Keratinocyte (primary cell): ENCODE results near the gene BTF3L4. TPM values are rescaled to one million over a fixed set of nuclear protein-coding genes. Genes with fewer than 3 reads are reported as not detected.

Source experiments
- DNase-seq: peaks from one replicate; pipeline ENCODE4 v3.0.0-alpha.2; 2011; ENCODE audit warnings: low read depth, missing footprints, low spot score
- FAIRE-seq: peaks from 2 replicates; lab custom pipeline; 2011; peaks lifted over from hg19 to GRCh38; lab: Jason Lieb, UNC
- H2AFZ ChIP-seq: 2 replicates; pipeline ENCODE4 v1.6.0; 2012; ENCODE audit warnings: low read length, control low read depth, inconsistent platforms; ENCODE audit not compliant: control insufficient read depth
- H3K27ac ChIP-seq: 2 replicates; pipeline ENCODE4 v1.5.1; 2011; ENCODE audit warnings: low read length; ENCODE audit not compliant: control insufficient read depth, insufficient read depth
- H3K27me3 ChIP-seq: 3 replicates; pipeline ENCODE4 v1.6.0; 2011; ENCODE audit warnings: low read length; ENCODE audit not compliant: control insufficient read depth, insufficient read depth; ENCODE audit errors: extremely low read depth
- H3K36me3 ChIP-seq, 2 experiments: 2 replicates in 1 of 2; 3 replicates in 1 of 2; pipeline ENCODE4 v1.5.1; 2011; ENCODE audit warnings: low read length in 2 of 2, mild to moderate bottlenecking in 1 of 2; ENCODE audit not compliant: control insufficient read depth in 2 of 2, insufficient read depth in 2 of 2; ENCODE audit errors: extremely low read depth in 1 of 2
- H3K4me1 ChIP-seq: 3 replicates; pipeline ENCODE4 v1.5.1; 2011; ENCODE audit warnings: low read length; ENCODE audit not compliant: control insufficient read depth, insufficient read depth; ENCODE audit errors: extremely low read depth
- H3K4me2 ChIP-seq: 3 replicates; pipeline ENCODE4 v1.6.0; 2011; ENCODE audit warnings: low read depth, low read length; ENCODE audit not compliant: control insufficient read depth, insufficient read depth; ENCODE audit errors: extremely low read depth
- H3K4me3 ChIP-seq, 3 experiments: fragments of 200-600 bp in 1 of 3; sonication (generic) in 1 of 3; 2 replicates in 2 of 3; 3 replicates in 1 of 3; pipeline ENCODE4 v1.5.1; 2011 to 2016; ENCODE audit warnings: low read length in 3 of 3, mild to moderate bottlenecking in 3 of 3, control low read depth in 2 of 3, inconsistent platforms in 1 of 3, low read depth in 1 of 3, mixed read lengths in 1 of 3, mixed run types in 1 of 3, moderate library complexity in 1 of 3; ENCODE audit not compliant: control insufficient read depth in 2 of 3, insufficient read depth in 2 of 3; ENCODE audit errors: extremely low read depth in 1 of 3
- H3K79me2 ChIP-seq: 2 replicates; pipeline ENCODE4 v1.6.0; 2012; ENCODE audit warnings: low read length; ENCODE audit not compliant: control insufficient read depth, insufficient read depth
- H3K9ac ChIP-seq: 3 replicates; pipeline ENCODE4 v1.6.0; 2011; ENCODE audit warnings: low read length; ENCODE audit not compliant: control insufficient read depth, insufficient read depth; ENCODE audit errors: extremely low read depth
- H3K9me1 ChIP-seq: 3 replicates; pipeline ENCODE4 v1.6.0; 2011; ENCODE audit warnings: low read length; ENCODE audit not compliant: control insufficient read depth, insufficient read depth; ENCODE audit errors: extremely low read depth
- H3K9me3 ChIP-seq: 2 replicates; pipeline ENCODE4 v1.5.1; 2012; ENCODE audit warnings: low read depth, low read length; ENCODE audit not compliant: control insufficient read depth
- H4K20me1 ChIP-seq: 3 replicates; pipeline ENCODE4 v1.6.0; 2011; ENCODE audit warnings: low read length; ENCODE audit not compliant: control insufficient read depth, insufficient read depth; ENCODE audit errors: extremely low read depth
- CTCF ChIP-seq, 3 experiments: IDR thresholded peaks in 1 of 3; conservative IDR thresholded peaks in 1 of 3; optimal IDR thresholded peaks in 1 of 3; 2 replicates in 2 of 3; 3 replicates in 1 of 3; pipeline versions ENCODE3 to v1.5.1; 2011; ENCODE audit warnings: low read length in 3 of 3, mild to moderate bottlenecking in 3 of 3, moderate library complexity in 2 of 3, control low read depth in 1 of 3, inconsistent platforms in 1 of 3; ENCODE audit not compliant: insufficient read depth in 2 of 3; ENCODE audit errors: extremely low read depth in 1 of 3
- EZH2 ChIP-seq: IDR thresholded peaks from one replicate; pipeline ENCODE4 v1.6.1; 2012; ENCODE audit warnings: inconsistent platforms, mild to moderate bottlenecking, low read length, moderate library complexity
- dilution Hi-C: fragments of 300-500 bp; cut with MboI; formaldehyde crosslinking; loops from one replicate; pipeline ENCODE4 v1.7.0; 2020; ENCODE audit warnings: low sequenced_read_pairs; ENCODE audit not compliant: extremely low pct_ligation_motif_present
- polyA plus RNA-seq, 5 experiments: library from polyadenylated mRNA; depleted of rRNA in 3 of 5; stranded (reverse) in 3 of 5; stranded (forward) in 1 of 5; unstranded in 1 of 5; fragments of >200 nt; gene quantifications; 1 replicate in 1 of 5; 2 replicates in 3 of 5; 3 replicates in 1 of 5; pipeline versions ENCODE4 v1.2.1 to v1.2.3, GENCODE V29; 2011 to 2012; ENCODE audit warnings: missing spikeins in 2 of 5, low read depth in 1 of 5, low replicate concordance in 1 of 5

Gene BTF3L4
- polyA plus RNA-seq, 1 donor (not counting 4 experiments of a cell fraction or from before 2014, with no cell fraction given), result 55.4 TPM

GRCh38 chr1:52057876-52058415, 1.9 kb downstream of the BTF3L4 start:
- no peaks in the 10 kb centered on the region for H3K9me1 ChIP-seq
- H3K9me3 ChIP-seq, result no peaks in the 10 kb centered on the region
- H2AFZ ChIP-seq, result no peak overlapping the region
- H3K36me3 ChIP-seq, result peaks cover 1 to 15% of the 10 kb centered on the region in 2 experiments
- H3K79me2 ChIP-seq, result peaks cover 63% of the 10 kb centered on the region
- peaks cover 27% of the 10 kb centered on the region for H3K4me1 ChIP-seq
- FAIRE-seq (no peak), DNase-seq (no peak)
- dilution Hi-C loops, result no loop called here
- H3K27me3 ChIP-seq, result no peaks in the 10 kb centered on the region
- peak overlapping the region; percentile 93 for H3K27ac ChIP-seq
- H3K4me3 ChIP-seq, result peak overlapping the region; percentile 70 to 96 (median 87)
- peak overlapping the region; percentile 0 for H3K9ac ChIP-seq
- peak overlapping the region; percentile 83 for H3K4me2 ChIP-seq
- TF ChIP-seq EZH2 (no peak), CTCF (optimal IDR thresholded peaks at IDR 0.05 in 1 of 3, IDR thresholded peaks at IDR 0.05 in 1 of 3, conservative IDR thresholded peaks at IDR 0.05 in 1 of 3; ENCODE audit: extremely low read depth in 1 of 3, insufficient read depth in 2 of 3, low read length in 3 of 3) (no peak)
- no peaks in the 10 kb centered on the region for H4K20me1 ChIP-seq

GRCh38 chr1:52059321-52059720, 3.2 kb downstream of the BTF3L4 start:
- Histone ChIP-seq H3K9me1 (no peaks in the 10 kb centered on the region), H3K9ac (no peak overlapping the region), H2AFZ (no peak overlapping the region), H3K4me2 (peak overlapping the region; percentile 54), H3K4me1 (peaks cover 20% of the 10 kb centered on the region), H3K27me3 (no peaks in the 10 kb centered on the region), H3K36me3 (peaks cover 5 to 26% of the 10 kb centered on the region in 2 experiments), H3K4me3 (peak overlapping the region in 1 of 3 experiments; percentile 21), H4K20me1 (no peaks in the 10 kb centered on the region), H3K79me2 (peaks cover 61% of the 10 kb centered on the region), H3K27ac (peak overlapping the region; percentile 22), H3K9me3 (no peaks in the 10 kb centered on the region)
- DNase-seq, result no peak
- no peak for TF ChIP-seq CTCF (optimal IDR thresholded peaks at IDR 0.05 in 1 of 3, IDR thresholded peaks at IDR 0.05 in 1 of 3, conservative IDR thresholded peaks at IDR 0.05 in 1 of 3; ENCODE audit: extremely low read depth in 1 of 3, insufficient read depth in 2 of 3, low read length in 3 of 3)
- TF ChIP-seq EZH2, result no peak
- FAIRE-seq, result peak; percentile 46
- dilution Hi-C loops, result no loop called here
